Effector CD4-positive, alpha-beta T cell (primary cell): ENCODE data around the gene CCNK.

Source experiments
- DNase-seq: peaks from one replicate; pipeline ENCODE4 v3.0.0-alpha.2; 2020

Gene CCNK

GRCh38 chr14:99556134-99556791 is 75.1 kb downstream of the CCNK start:
- no peak for DNase-seq

DNA sequence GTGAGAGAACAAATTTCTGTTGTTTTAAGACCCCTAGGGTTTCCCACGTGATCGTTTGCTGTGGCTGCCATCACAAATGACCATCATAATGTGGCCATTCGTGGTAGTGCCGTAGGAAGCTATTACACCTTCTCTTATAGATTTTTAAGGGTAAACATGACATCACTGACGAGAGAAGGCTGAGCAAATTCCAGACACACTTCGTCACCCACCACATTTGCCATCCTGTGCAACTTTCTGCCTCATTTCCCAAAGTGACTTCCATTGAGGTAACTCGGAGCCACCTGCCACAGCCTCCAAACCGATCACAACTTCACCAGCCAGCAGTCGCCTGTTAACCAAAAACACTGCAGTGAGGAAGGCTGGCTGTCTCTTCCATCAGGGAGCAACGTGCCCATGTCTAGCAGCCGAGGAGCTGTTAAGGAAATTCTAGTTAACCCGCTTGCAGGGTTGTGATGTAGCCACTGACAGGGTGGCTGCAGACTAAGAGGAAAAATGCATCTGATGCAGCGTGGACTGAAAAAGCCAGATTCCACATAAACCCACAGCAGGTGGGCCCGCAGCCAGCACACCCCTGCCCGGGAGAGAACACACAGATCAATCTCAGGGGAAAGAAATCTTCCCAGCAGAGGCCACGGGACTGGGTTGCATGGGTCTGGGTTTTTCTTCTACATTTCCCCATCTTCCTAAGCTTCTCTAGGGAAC is 78.2 kb downstream of the CCNK start:
- DNase-seq, result no peak

GRCh38 chr14:99560403-99560802 is 79.2 kb downstream of the CCNK start:
- DNase-seq, result no peak

DNA sequence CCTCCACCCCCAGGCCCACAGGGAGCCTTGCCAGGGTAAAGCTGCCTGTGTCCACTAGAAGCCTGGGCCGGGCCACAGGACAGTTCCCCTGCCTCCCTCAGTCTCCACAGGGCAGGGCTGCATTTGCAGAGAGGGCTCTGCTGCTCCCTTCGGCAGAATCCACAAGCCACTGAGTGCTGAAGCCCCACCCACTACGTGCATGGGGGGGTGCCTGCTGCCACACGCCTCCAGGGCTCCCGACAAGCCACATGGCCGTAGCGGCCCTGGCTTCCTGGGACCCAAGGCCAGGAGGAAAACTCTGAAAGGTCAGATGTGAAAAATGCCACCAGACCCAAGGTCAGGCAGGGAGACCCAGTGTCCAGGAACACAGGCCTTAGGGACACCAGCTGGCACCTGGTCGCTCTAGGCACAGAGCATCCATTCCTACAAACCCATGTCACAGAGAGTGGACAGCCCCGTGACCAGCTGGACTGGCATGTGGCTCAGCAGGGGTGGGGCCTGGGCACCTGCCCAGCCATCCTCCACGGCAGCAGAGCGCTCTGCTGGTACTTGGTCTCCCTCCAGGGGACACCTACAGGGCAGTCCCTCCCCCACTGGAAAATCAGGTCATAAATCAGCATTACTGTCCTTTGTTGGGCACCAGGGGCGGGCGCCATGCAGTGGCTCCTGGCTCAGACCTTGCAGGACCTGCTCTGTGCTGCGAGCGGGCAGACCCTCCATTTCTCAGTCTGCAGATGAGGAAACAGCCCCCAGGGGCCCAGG is 79.9 kb downstream of the CCNK start:
- DNase-seq, result no peak

- no peak for DNase-seq
Measured at GRCh38 chr14:99561864-99562263, 80.7 kb downstream of the CCNK start.
